ENCODE measurements around the gene TJP3. TPM values are rescaled to one million over a fixed set of nuclear protein-coding genes. Genes with fewer than 3 reads are reported as not detected.
"Not testable (repeated sequence)": the region's sequence is repeated elsewhere in the genome, so short reads cannot be mapped to it uniquely, and the experiment has no call there.

The TJP3 gene
- total RNA-seq, 4 donors from 2014 or later, result 93.3 to 364 (median 286) TPM

DNA sequence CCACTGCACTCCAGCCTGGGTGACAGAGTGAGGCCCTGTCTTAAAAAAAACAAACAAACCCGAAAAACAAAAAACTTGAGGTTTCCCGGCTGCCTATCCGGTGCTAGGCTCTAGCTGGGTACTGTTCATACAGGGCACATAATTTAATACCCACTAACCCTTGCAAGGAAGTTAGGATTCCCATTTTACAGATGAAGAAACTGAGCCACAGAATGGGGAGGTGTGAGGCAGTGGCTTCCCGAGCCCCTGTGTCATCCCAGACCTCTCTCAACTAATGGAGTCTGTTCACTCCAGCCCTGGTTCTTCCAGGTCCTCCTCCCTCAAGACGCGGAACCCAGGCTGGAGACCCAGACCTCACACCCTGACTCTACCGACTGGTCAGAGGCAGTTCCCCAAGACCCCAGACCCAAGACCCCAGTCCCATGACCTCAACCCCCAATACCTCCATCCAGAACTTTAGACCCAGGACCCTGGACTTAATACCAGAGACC, 52.7 kb downstream of the TJP3 start:
- no peak for DNase-seq
- H3K4me3 ChIP-seq, result peak overlapping the region; percentile 68 to 93 (median 90)
- peaks cover 0 to 37% (median 25%) of the 10 kb centered on the region in 4 donors for H3K4me1 ChIP-seq
- TF ChIP-seq, protein P1, sequence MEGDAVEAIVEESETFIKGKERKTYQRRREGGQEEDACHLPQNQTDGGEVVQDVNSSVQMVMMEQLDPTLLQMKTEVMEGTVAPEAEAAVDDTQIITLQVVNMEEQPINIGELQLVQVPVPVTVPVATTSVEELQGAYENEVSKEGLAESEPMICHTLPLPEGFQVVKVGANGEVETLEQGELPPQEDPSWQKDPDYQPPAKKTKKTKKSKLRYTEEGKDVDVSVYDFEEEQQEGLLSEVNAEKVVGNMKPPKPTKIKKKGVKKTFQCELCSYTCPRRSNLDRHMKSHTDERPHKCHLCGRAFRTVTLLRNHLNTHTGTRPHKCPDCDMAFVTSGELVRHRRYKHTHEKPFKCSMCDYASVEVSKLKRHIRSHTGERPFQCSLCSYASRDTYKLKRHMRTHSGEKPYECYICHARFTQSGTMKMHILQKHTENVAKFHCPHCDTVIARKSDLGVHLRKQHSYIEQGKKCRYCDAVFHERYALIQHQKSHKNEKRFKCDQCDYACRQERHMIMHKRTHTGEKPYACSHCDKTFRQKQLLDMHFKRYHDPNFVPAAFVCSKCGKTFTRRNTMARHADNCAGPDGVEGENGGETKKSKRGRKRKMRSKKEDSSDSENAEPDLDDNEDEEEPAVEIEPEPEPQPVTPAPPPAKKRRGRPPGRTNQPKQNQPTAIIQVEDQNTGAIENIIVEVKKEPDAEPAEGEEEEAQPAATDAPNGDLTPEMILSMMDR (IDR thresholded peaks at IDR 0.05), result no peak
- TF ChIP-seq POLR2A (IDR thresholded peaks at IDR 0.05), result no peak
- H3K36me3 ChIP-seq, result peaks cover 0 to 42% (median 0%) of the 10 kb centered on the region in 3 donors
- H3K9me3 ChIP-seq, result no peaks in the 10 kb centered on the region
- peak overlapping the region; percentile 77 to 100 (median 96) for H3K27ac ChIP-seq
- H3K27me3 ChIP-seq, result no peaks in the 10 kb centered on the region

DNA sequence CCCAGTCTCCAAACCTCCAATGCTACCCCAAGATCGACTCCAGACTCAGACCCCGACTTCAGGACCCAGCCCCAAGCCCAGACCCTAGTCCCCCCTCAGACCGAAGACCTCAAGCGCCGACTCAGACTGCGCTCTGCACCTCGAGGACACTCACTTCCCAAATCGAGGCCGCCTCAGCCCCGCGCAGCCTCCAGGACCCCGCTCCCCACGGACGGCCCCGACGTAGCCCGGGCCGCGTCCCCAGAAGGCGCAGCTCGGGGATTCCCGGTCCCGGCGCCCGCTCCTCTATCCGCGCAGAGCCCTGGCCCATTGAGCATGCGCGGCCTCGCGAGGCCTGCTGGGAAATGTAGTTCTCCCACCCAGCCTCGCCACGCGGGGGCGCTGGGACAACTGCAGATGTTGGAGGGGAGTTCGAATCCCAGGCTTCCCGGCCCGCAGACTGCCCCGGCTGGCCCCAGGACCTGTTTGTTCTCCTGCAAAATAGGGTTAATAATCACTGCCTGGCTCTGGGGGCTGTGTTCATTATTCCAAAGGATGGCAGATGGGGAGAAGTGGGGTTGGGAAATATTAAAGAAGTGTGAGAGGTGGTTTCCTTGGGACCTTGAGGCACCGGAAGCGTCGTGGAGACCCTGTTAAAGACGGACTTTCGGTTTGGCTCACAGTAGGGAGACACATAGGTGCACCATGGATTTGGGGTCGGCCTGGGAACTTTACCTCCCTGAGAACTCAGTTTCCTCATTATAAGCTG, 53.4 kb downstream of the TJP3 start, which contains the start of gene APBA3:
Gene APBA3 (minus strand): TSS at position 311 of the 748 bp plus-strand sequence. CDS start 1,428 bp downstream, outside the sequence.
- DNase-seq, result peak; percentile 92 to 97 (median 97)
- H3K4me3 ChIP-seq, result peak within 1 kb of the TSS; percentile 72 to 93 (median 90)
- peak within 1 kb of the TSS; percentile 94 to 100 (median 96) for H3K27ac ChIP-seq
- peaks cover 0 to 48% (median 0%) of the 10 kb centered on the region in 3 donors for H3K36me3 ChIP-seq
- peaks cover 0 to 37% (median 25%) of the 10 kb centered on the region in 4 donors for H3K4me1 ChIP-seq
- H3K9me3 ChIP-seq, result no peaks in the 10 kb centered on the region
- TF ChIP-seq, protein P1 (IDR thresholded peaks at IDR 0.05), result peak; percentile 71 to 91 (median 74)
- TF ChIP-seq POLR2A (IDR thresholded peaks at IDR 0.05), result peak; percentile 74 to 78
- H3K27me3 ChIP-seq, result no peaks in the 10 kb centered on the region

DNA sequence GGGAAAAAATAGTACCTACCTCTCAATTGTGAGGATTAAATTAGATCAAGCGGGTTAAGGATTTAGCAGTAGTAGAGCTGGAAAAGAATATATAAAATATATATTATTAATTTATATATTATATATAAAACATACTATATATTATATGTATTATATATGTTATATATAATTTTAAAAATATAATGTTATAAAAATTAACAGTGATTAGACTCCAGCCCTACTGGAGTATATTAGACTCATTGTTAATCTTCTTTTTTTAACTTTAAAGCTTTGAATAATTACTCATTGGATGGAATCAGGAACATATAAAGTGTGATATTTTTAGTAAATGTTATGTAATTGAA, 53.9 kb downstream of the TJP3 start:
- TF ChIP-seq POLR2A (IDR thresholded peaks at IDR 0.05), result no peak
- TF ChIP-seq, protein P1 (IDR thresholded peaks at IDR 0.05), result no peak
- Histone ChIP-seq H3K27ac (peak overlapping the region; percentile 94 to 100 (median 96)), H3K9me3 (no peaks in the 10 kb centered on the region), H3K4me3 (peak overlapping the region in 2 of 4 donors; percentile 72 to 92), H3K36me3 (peaks cover 0 to 50% (median 0%) of the 10 kb centered on the region in 3 donors), H3K4me1 (peaks cover 0 to 37% (median 25%) of the 10 kb centered on the region in 4 donors), H3K27me3 (no peaks in the 10 kb centered on the region)
- no peak for DNase-seq

DNA sequence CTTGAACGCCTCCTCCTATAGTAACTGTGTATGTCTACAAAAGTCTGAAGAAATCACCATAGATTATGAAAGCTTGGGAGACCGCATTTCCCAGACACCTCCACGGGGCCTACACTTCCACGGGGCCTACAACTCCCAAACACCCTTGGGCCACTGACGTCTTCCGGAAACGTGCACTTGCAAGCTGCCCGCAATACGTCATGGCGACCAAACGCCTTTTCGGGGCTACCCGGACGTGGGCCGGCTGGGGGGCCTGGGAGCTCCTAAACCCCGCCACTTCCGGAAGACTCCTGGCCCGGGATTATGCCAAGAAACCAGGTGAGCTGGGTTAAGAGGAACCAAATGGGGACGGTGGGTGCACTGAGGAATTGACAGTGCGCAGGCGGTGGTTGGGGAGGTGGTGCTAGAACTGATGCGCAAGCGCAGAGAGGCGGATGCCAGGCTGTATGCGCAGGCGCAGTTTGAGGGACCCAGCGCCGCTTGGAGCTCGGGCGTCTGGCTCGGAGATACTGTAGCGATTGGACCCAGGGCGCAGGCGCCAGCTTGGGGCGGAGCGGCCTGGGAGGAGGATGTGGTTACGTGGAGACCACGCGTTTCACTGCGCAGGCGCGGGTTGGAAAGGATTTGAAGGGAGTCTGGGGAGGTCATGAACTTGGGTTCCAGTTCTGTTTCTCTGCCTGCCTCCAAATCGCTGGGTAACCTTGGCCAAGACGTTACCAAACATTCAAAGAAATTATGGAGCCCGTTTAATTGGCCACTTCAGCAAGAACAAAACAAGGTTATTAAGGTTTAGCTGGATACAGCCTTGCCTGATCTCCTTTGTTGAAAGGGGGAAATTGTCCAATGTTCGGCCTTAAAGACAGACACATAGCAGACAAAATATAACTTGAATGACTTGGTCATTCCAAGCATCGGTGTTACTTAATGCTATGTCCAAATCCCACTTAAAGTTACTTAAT, 54.6 kb downstream of the TJP3 start, which contains the start of gene MRPL54:
Gene MRPL54 (plus strand): TSS at position 182 of the 959 bp plus-strand sequence. CDS start 19 bp downstream, at position 201.
- no peaks in the 10 kb centered on the region for H3K9me3 ChIP-seq
- peaks cover 0 to 37% (median 25%) of the 10 kb centered on the region in 4 donors for H3K4me1 ChIP-seq
- peak; percentile 97 to 100 (median 99) for DNase-seq
- peak within 1 kb of the TSS; percentile 72 to 93 (median 90) for H3K4me3 ChIP-seq
- peaks cover 0 to 50% (median 0%) of the 10 kb centered on the region in 3 donors for H3K36me3 ChIP-seq
- no peaks in the 10 kb centered on the region for H3K27me3 ChIP-seq
- peak; percentile 67 to 86 for TF ChIP-seq POLR2A (IDR thresholded peaks at IDR 0.05)
- TF ChIP-seq, protein P1 (IDR thresholded peaks at IDR 0.05), result peak in 2 of 6 experiments; percentile 14 to 23
- H3K27ac ChIP-seq, result peak within 1 kb of the TSS; percentile 94 to 100 (median 96)

DNA sequence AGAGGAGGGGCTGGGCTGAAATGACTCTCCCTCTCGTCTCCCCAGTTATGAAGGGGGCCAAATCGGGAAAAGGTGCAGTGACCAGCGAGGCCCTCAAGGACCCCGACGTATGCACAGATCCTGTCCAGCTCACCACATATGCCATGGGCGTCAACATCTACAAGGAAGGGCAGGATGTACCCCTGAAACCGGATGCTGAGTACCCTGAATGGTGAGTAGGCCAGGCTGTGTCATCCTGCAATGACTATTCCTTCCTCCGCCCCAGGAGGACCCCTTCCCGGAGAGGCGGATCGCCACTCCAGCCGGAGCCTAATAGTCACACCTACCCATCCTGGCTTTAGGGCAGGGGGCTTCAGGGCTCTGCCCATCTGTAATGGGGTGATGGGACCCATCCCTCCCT, 56.9 kb downstream of the TJP3 start:
- peaks cover 0 to 44% (median 0%) of the 10 kb centered on the region in 3 donors for H3K36me3 ChIP-seq
- peaks cover 0 to 22% (median 18%) of the 10 kb centered on the region in 4 donors for H3K4me1 ChIP-seq
- H3K9me3 ChIP-seq, result no peaks in the 10 kb centered on the region
- no peak for TF ChIP-seq POLR2A (IDR thresholded peaks at IDR 0.05)
- TF ChIP-seq, protein P1 (IDR thresholded peaks at IDR 0.05), result no peak
- no peak for DNase-seq
- H3K27me3 ChIP-seq, result no peaks in the 10 kb centered on the region
- H3K27ac ChIP-seq, result no peak overlapping the region
- no peak overlapping the region for H3K4me3 ChIP-seq

DNA sequence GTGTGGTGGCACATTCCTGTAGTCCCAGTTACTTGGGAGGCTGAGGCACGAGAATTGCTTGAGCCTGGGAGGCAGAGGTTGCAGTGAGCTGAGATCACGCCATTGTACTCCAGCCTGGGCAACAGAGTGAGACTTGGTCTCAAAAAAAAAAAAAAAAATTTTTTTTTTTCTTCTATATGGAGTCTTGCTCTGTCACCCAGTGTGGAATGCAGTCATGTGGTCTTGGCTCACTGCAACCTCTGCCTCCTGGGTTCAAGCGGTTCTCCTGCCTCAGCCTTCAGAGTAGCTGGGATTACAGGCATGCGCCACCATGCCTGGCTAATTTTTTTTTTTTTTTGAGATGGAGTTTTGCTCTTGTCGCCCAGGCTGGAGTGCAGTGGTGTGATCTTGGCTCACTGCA, 57.6 kb downstream of the TJP3 start:
- not testable (repeated sequence) for DNase-seq, H3K27ac ChIP-seq, H3K27me3 ChIP-seq, H3K9me3 ChIP-seq, H3K4me3 ChIP-seq
- H3K36me3 ChIP-seq, result peaks cover 0 to 44% (median 0%) of the 10 kb centered on the region in 3 donors
- H3K4me1 ChIP-seq, result peaks cover 0 to 16% (median 13%) of the 10 kb centered on the region in 4 donors
